ENCODE results near the gene KCNMA1.

The KCNMA1 gene

DNA sequence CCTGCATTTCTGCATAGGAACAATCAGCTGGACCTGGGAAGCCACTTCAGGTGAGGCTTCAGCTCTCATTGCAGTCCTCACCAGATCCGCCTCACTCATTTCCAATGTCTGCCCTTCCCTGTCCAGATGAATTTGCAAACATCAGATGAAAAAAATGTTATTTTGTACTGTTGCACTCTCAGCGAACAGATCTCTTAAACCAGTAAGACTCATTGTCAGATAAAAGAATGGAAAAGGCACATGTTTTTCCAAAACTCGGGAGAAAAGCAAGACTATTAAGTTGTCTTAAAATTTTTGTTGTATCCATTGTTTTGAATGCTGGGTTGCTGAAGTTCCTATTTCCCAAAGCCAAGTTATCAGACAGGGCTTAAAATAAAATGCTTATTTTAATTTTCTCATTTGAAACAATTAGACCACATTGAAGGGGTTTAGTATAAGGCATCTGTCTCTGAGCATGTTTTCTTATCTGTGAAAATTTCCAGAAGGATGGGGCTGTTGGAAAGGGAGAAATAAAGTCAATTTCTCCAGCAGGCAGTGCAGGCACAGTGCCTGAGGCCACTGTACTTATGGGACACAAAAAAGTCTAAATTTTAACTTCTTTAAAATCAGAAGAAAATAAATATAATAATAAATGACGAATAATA lies 396.8 kb downstream of the KCNMA1 start:
- DNase-seq (ENCODE audit: low read depth), result no peak

DNA sequence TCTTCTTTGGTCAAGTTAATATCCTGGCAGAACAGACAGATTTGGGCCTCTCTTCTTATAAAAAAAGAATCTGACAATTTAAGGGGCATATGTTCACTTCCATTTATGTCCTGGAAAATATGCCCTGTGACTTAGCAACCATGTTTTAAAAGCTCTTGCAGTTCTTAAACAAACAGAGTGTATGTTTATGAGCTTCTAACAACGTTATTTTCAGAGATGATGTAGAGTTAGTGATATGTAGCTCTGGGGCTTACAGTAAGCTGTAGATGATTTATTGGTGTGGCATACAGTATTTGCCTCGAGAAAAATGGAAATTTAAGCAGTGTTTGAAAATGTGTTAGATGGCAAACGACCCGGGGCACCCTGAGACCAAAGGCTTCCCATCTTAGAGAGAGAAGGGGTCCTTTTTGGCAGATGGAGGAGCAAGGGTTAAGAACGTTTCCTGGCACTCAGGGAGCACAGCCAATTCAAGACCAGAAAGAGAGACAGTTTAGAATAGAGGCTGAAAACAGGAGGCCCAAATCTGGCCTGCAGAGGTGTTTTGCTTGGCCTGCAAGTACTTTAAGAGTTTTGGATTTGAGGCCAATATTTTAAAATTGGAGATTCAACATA lies 397.5 kb downstream of the KCNMA1 start:
- DNase-seq (ENCODE audit: low read depth), result no peak

DNA sequence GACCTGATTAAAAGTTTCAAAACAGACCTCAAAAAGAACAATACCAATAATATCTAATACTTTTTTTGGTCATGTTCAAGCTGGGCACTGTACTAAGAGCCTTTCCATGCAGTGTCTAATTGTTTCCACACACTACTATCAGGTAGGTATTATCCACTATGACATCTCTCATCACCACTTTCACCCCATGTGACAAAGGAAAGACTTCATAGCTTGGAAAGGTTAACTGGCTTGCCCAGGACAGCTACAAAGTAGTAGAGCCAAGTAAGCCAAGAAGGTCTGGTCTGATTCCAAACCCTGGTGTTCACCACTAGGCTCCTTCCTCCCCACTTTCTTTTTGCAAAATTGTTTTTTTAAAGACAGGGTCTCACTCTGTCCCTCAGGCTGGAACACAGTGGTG lies 400.5 kb downstream of the KCNMA1 start:
- DNase-seq (ENCODE audit: low read depth), result no peak

DNA sequence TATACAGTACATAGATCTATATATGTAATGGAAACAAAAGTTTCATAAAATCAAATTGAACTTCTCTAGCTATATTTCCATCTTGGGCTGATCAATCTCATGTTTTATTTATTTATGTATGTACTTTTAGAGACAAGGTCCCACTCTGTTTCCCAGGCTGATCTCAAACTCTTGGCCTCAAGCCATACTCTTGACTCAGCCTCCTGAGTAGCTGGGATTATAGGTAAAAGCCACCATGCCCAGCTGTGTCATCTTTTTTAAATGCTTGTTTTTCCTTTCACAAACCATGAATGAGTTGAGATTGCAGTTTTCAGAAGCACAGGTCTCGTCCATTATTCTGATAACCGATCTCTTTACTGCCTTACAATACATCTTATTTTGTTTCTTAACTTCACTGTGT lies 400.9 kb downstream of the KCNMA1 start:
- no peak for DNase-seq (ENCODE audit: low read depth)

DNA sequence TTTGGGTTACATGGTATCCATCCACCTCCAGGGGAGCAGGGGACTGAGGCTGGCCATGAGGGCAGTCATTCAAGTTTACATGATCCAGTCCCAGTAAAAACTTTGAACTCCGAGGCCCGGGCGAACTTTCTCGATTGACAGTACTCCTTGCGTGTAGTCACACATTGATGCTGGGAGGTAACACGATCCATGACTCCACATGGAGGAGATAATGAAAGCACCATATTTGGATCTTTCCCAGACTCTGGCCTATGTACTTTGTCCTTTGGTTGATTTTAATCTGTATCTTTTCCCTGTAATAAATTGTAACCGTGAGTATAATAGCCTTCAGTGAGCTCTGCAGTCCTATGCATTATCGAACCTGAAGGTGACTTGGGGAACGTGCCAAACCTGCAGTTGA lies 401.6 kb downstream of the KCNMA1 start:
- DNase-seq (ENCODE audit: low read depth), result no peak

DNA sequence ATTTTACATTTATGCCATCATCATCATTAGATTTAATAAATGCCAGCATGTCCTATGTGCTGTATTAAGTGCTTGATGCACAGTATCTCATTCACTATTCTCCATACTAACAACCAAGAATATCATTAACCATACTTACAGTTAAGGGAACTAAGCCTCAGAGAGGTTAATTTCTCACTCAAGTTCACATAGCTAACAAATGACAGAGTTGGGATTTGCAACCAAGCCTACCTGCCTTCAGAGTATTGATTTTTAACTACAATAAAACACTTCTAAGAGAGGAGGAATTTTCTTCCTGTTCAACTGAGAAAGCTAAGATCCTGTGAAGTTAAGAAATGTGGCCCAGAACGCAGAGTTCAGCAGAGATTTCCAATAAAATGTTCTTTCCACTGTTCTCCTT lies 403.0 kb downstream of the KCNMA1 start:
- DNase-seq (ENCODE audit: low read depth), result no peak

DNA sequence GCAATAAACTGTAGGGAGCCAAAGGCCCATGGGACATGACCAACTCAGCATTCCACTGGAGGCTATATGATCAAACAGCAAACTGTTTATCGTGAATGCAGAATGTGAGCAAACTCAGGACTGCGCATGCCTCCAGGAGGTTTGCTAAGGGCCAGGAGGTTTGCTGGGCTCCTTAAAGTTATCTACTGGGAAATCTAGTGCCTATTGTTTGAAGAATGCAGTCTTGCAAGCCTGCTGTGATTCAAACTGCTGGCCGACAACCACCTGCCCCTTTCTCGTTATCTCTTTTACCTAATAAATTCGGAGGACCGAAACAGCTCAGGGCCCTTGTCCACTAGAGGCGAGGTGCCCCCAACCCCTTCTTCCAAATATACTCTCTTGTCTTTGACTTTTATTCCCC lies 404.1 kb downstream of the KCNMA1 start:
- no peak for DNase-seq (ENCODE audit: low read depth)

DNA sequence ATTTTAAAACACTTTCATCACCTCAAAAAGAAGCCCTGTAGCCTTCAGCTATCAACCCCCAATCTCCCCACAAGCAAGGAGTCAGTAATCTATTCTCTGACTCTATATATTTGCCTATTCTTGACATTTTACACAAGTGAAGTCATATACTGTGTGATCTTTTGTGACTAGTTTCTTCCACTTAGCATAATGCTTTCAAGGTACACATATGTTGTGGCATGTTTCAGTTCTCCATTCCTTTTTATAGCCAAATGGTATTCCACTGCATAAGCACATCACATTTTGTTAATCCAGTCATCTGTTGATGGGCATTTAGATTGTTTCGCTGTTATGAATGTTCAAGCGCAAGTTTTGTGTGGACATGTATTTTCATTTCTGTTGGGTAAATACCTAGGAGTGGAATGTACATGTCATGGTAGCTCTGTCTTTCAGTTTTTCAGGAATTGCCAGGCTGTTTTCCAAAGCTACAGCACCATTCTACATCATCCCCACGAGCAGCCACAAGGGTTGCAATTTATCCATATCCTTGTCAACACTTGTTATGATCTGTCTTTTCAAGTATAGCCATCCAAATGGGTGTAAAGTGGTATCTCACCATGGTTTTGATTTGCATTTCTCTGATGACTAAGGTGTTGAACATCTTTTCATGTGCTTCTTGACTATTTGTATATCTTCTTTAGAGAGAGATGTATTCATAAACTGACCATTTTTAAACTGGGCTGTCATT lies 405.6 kb downstream of the KCNMA1 start:
- DNase-seq (ENCODE audit: low read depth), result no peak

DNA sequence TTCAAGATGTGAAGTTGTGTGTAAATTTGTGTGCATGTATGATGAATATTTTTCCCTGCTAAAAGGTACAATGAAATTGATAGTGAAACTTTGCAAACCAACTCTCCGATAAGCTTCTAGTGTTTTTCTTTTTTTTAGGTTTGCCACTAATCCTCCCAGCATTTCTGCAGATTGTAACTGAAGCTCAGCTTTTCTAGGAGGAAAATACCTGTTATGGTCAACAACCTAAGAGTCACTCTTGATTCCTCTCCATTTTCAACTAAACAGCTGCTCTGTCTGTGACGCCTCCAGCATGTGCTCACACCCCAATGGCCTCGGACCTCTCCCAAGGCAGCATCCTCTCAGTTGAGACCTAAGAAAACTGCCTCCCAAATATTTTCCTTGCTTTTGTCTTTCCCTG lies 406.2 kb downstream of the KCNMA1 start:
- no peak for DNase-seq (ENCODE audit: low read depth)

DNA sequence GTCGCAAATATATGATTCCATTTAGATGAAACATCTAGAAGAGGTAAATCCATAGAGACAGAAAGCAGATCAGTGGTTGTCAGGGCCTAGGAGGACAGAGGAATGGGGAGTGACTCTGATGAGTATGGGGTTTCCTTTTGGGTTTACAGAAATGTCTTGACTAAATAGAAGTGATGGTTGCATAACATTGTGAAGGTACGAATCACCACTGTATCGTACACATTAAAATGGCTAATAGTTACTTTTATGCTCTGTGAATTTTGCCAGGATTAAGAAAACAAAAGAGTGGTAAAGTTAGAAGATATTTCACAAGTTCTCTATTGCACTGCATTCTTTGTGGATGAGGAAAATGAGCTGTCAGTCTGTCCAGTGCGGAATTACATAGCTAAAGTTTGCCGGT lies 407.4 kb downstream of the KCNMA1 start:
- no peak for DNase-seq (ENCODE audit: low read depth)

DNA sequence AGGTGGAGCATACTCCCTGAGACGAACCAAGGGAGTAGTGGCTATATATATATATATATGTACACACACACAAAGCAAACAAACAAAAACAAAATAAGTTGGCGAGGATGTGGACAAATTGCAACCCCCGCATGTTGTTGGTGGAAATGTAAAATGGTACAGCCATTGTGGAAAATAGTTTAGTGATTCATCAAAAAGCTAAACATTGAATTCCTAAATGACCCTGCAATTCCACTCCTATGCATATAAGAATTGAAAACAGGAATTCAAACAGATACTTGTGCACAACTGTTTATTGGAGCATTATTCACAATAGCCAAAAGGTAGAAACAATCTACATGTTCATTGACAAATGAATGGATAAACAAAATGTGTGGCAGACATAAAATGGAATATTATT lies 407.9 kb downstream of the KCNMA1 start:
- DNase-seq (ENCODE audit: low read depth), result no peak

DNA sequence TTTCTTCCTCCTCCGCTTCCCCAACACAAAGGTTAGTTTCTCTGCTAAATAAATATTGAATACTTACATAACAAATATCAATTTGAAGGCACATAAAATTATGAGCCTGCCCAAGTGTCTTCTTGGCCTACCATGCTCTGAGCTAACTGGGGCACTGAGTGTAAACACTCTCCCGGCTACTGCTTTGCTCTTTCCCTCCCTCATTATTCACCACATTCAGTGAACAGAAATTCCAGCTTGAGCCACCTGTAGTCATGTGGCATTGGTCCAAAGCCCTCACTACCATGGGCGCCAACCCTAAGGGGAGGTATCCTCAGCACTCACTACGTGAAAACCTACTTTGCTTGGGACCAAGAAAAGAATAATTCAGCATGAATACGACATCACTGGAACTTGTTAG lies 409.0 kb downstream of the KCNMA1 start:
- no peak for DNase-seq (ENCODE audit: low read depth)

DNA sequence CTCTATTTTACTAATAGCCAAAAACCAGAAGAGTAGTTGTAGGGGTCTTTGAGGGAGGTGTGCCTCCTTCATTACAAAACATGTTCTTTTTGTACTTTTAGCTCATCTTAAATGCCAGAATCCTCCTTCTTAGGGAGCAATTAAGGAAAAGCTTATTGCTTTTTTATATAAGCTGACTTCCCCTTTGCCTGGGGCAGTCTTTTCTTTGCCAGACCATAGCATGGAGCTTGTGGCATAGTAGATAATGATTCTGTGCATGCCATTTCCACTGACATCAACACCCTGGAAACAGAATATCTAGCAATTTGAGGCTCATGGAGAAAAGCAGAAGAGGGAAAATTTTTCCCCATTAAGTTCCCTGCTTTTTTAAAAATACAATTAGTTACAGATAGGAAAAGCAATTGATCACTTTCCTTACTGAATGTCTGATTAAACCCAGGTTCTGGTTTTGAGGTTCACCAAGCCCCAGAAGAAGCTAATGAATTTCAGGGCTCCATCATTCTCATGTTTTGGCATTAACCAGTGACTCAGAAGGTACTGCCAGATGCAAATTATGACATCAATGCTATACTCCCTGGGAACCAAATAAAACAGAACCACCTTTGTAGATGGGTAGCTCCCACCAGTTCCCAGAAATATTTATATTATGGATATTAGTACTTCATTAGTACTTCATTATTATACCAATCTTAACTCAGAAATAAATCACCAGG lies 410.6 kb downstream of the KCNMA1 start:
- DNase-seq (ENCODE audit: low read depth), result no peak

DNA sequence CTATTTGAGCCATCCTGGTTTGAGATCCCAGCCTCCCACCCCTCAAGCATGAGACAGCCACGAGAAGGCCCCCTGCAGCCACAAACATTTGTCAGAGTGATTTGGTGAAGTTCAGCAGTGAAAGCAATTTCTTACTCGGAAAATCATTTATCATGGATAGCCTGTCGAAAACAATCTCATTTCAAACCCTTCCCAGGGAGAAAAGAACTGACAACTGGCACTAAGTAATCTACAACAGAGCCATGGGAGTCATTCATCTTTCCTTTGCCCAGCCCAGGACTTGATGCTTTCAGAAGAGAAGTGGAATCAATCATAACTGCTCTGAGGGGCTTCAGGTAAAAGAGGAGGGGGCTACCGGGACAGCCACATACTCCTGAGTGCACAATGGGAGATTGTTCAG lies 411.2 kb downstream of the KCNMA1 start:
- DNase-seq (ENCODE audit: low read depth), result no peak

DNA sequence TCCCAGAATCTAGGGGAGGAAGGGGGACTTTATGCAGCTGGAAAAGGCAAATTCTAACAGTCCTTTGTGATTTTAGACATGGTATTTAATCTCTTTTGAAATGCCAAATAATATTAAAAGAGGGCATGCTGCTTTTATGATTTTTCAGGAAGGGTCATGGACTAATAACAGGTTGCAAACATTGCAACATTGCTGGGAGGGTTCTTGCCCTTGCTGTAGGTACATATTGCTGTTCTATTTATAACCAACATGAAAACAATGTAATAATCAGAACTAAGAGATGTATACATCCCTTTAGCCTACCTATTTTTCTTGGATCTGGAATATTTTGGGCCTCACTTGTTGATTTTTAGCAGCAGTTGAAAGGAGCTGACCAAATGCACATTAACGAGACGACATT lies 411.6 kb downstream of the KCNMA1 start:
- DNase-seq (ENCODE audit: low read depth), result no peak

DNA sequence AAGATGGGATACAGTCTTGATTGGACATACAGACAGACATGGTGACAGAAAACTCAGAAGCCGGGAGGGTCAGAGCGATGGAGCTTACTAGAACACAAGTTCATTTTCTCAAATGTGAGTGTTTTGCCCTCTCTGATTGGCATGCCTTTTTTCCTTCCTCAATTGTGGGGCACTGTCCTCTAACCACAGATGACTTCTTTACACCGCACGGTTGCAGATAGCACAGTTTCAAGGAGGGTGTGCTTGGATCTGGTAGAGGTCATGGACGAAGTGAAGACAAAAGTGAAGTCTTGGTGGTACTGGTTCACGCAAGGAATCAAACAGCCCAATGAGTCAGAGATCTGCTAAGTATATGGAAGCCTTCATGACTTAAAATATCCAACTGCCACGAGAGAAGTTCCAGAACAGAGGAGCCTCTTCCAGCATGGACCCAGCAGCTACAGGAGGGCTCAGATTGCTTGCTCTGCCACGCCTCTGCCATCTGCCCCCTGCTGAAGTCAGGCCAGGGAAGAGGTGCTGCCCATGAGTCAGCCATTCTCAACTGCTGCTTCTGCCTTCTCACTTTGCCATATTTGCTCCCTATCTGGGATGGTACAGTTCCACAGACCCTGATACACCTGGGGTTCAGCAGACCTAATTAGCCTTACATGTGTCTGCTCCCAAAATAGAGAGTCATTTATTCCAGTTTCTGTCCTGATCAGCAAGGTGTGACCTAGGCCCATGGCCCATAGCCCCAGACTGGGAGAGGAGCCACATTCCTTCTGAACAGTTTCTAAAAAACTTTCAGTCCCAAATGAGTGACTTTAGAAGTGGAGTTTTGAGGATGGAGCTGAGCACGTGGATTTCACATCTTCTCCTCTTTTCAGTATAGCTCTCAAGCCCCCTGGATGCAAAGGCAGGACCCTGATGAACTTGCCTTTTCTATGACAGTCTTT lies 413.8 kb downstream of the KCNMA1 start:
- no peak for DNase-seq (ENCODE audit: low read depth)

DNA sequence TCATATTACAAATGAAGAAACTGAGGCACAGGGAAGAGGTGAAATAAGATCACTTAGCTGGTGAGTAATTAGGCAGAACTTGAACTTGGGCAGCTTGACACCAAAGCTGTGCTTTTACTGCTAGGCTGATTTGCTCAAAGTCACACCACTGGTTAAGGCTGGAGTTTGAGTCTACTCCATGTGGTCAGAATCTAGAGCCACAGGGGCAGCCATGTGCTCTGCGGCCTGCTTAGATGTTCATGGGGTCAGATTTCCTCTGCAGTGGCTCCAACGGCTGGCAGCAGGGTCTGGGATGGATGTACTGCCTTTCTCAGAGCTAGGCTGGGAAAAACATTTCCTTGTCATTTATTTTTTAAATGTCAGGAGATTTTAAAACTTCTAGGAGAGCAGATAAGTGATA lies 417.5 kb downstream of the KCNMA1 start:
- DNase-seq (ENCODE audit: low read depth), result no peak

DNA sequence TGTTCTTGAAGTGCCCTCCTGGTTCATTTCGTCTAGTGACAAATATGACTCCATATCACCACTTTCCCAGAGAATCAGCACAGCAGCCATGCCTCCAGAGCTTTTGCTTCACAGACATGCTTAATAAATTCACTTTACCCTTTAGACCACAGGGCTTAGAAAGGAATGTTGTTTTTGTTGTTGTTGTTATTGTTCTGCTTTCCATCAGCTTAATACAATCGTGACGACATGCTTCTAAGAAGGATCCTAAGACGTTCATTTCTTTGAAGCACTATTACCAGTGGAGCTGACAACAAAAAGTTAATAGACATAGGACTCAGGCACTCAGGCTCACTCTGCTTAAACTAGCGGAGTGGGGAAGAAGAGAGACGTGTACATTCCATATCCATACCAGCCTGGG lies 418.6 kb downstream of the KCNMA1 start:
- no peak for DNase-seq (ENCODE audit: low read depth)

DNA sequence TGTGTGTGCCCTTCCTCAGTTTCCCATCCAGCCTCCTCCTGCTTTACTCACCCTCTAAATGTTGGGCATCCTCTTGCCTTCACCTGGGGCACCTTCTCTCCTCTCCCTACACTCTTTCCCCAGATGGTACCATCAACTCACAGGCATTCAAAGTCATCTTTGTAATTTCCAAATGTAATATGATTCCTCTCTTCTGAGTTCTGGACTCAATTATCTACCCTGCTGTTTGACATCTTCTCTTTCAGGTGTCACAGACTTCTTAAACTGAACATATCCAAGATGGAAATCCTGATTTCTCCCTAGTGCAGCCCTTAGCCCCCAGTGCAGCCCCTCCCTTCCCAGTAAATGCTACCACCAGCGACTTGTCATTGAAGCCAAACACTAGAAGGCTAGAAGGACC lies 422.8 kb downstream of the KCNMA1 start:
- DNase-seq (ENCODE audit: low read depth), result no peak

DNA sequence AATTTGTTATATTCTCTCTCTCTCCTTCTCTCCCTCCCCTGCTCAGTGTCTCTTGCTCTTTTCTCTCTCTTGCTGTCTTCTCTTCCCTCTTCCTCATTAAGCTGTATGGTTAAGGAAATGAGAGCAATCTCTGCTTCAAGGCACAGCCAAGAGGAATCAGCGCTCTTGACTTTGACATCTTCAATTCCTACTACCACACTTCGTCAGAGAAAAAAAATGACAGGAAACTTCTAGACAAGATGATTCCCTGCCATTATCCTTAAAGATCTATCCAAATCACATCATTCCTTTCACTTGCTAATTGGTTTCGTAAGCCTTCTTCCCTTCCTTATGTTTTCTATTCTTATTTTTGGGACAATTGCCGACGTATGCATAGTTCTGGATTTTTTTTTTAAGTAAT lies 425.0 kb downstream of the KCNMA1 start:
- DNase-seq (ENCODE audit: low read depth), result no peak

DNA sequence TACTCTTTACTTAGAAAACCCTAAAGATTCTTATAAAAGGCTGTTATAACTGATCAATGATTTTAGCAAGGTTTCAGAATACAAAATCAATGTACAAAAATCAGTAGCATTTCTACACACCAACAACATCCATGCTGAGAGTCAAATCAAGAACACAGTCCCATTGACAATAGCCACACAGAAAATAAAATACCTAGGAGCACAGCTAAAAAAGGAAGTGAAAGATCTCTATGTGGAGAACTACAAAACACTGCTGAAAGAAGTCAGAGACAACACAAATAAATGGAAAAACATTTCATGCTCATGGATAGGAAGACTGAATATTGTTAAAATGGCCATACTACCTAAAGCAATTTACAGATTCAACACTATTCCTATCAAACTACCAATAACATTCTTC lies 427.0 kb downstream of the KCNMA1 start:
- no peak for DNase-seq (ENCODE audit: low read depth)

DNA sequence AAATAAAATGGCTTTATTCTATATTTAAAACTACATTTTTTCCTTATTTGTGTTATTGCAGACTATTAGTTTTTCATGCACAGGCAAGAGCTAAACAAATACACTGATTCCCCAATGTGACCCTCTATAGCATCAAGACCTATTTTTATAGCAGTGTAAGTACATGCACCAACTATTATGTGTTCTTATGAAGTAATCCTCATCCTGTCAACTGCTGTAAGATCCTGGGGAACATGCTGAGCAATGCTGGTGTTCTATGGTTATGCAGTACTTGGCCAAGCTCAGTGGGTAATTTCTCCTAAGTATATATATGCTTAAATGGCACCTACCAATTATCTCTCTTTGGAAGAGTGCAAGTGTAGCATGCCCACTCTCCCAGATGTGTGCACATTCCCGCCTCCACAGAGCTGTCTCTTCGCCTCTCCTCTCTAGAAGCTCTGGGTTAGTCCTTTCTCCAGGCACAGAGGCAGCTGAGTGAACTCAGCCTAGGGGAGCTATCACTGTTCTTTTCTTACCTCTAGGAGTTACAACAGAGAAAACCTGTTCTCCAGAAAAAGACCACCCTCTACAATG lies 428.8 kb downstream of the KCNMA1 start:
- no peak for DNase-seq (ENCODE audit: low read depth)
